ENCODE measurements around the gene NAPB. TPM values are rescaled to one million over a fixed set of nuclear protein-coding genes. Genes with fewer than 3 reads are reported as not detected.

NAPB gene
- total and polyA plus RNA-seq, 7 donors, result 3.9 to 22.9 (median 14.4) TPM

GRCh38 chr20:23369072-23369823 is 52.0 kb downstream of the NAPB start:
- DNase-seq, result no peak
- Histone ChIP-seq H3K4me1 (peaks cover 0 to 24% (median 20%) of the 10 kb centered on the region in 4 donors), H3K27me3 (no peaks in the 10 kb centered on the region), H3K27ac (no peak overlapping the region), H3K9me3 (no peaks in the 10 kb centered on the region), H3K36me3 (peaks cover 14 to 74% (median 39%) of the 10 kb centered on the region in 4 donors), H3K4me3 (no peak overlapping the region)
- intact Hi-C loops (cut with DNase I), result no loop called here
- TF ChIP-seq, protein P1, sequence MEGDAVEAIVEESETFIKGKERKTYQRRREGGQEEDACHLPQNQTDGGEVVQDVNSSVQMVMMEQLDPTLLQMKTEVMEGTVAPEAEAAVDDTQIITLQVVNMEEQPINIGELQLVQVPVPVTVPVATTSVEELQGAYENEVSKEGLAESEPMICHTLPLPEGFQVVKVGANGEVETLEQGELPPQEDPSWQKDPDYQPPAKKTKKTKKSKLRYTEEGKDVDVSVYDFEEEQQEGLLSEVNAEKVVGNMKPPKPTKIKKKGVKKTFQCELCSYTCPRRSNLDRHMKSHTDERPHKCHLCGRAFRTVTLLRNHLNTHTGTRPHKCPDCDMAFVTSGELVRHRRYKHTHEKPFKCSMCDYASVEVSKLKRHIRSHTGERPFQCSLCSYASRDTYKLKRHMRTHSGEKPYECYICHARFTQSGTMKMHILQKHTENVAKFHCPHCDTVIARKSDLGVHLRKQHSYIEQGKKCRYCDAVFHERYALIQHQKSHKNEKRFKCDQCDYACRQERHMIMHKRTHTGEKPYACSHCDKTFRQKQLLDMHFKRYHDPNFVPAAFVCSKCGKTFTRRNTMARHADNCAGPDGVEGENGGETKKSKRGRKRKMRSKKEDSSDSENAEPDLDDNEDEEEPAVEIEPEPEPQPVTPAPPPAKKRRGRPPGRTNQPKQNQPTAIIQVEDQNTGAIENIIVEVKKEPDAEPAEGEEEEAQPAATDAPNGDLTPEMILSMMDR (IDR thresholded peaks at IDR 0.05), result no peak
- TF ChIP-seq POLR2AphosphoS5 (IDR thresholded peaks at IDR 0.05) (no peak), EP300 (IDR thresholded peaks at IDR 0.05) (no peak), POLR2A (IDR thresholded peaks at IDR 0.05) (no peak)
- WGBS, 2 donors, result 94 to 97% methylated on average over 14 of the region's 14 CpGs

- no peaks in the 10 kb centered on the region for H3K27me3 ChIP-seq
- no peak overlapping the region for H3K27ac ChIP-seq
- 95 to 98% methylated on average over 2 of the region's 2 CpGs for whole genome bisulfite sequencing, 2 donors
- no peaks in the 10 kb centered on the region for H3K9me3 ChIP-seq
- no peak for DNase-seq
- H3K36me3 ChIP-seq, result peaks cover 14 to 66% (median 39%) of the 10 kb centered on the region in 4 donors
- no peak for TF ChIP-seq EP300 (IDR thresholded peaks at IDR 0.05)
- no peak for TF ChIP-seq POLR2AphosphoS5 (IDR thresholded peaks at IDR 0.05)
- TF ChIP-seq POLR2A (IDR thresholded peaks at IDR 0.05), result no peak
- TF ChIP-seq, protein P1 (IDR thresholded peaks at IDR 0.05), result no peak
- H3K4me3 ChIP-seq, result no peak overlapping the region
- intact Hi-C loops (cut with DNase I), result no loop called here
- peaks cover 0 to 27% (median 23%) of the 10 kb centered on the region in 4 donors for H3K4me1 ChIP-seq
Observed at GRCh38 chr20:23368316-23369071, 52.8 kb downstream of the NAPB start.

GRCh38 chr20:23367770-23368169 is 53.5 kb downstream of the NAPB start:
- Histone ChIP-seq H3K4me3 (no peak overlapping the region), H3K27ac (no peak overlapping the region), H3K27me3 (no peaks in the 10 kb centered on the region), H3K36me3 (peaks cover 14 to 59% (median 37%) of the 10 kb centered on the region in 4 donors), H3K9me3 (no peaks in the 10 kb centered on the region), H3K4me1 (peaks cover 0 to 34% (median 30%) of the 10 kb centered on the region in 4 donors)
- no peak for DNase-seq
- TF ChIP-seq POLR2A (IDR thresholded peaks at IDR 0.05) (no peak), POLR2AphosphoS5 (IDR thresholded peaks at IDR 0.05) (no peak), EP300 (IDR thresholded peaks at IDR 0.05) (no peak)
- TF ChIP-seq, protein P1 (IDR thresholded peaks at IDR 0.05), result no peak
- intact Hi-C loops (cut with DNase I), result no loop called here

DNA sequence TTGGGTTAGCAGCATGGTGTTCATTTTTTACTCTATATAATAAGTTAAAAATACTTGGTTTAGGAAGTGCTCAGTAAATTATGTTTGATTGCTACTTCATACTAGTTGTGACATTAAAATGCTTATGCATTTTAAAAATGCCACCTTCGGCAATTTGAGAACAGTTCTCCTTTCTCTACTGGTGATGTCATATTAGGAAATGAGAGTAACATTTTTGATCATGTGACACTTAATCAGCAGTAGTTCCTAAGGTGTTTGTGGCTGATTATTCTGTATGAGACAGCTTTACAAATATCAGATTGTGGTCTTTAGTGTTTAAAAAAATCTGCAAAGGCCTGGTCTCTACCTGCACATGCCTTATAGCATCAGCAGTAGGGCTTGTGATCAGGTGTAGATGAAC is 54.9 kb downstream of the NAPB start:
- DNase-seq, result no peak
- Histone ChIP-seq H3K36me3 (peaks cover 10 to 45% (median 29%) of the 10 kb centered on the region in 4 donors), H3K4me1 (peaks cover 0 to 40% (median 32%) of the 10 kb centered on the region in 4 donors), H3K27me3 (no peaks in the 10 kb centered on the region), H3K4me3 (no peak overlapping the region), H3K9me3 (no peaks in the 10 kb centered on the region), H3K27ac (peak overlapping the region in 1 of 4 donors; percentile 2)
- TF ChIP-seq, protein P1 (IDR thresholded peaks at IDR 0.05), result no peak
- TF ChIP-seq EP300 (IDR thresholded peaks at IDR 0.05) (no peak), POLR2A (IDR thresholded peaks at IDR 0.05) (no peak), POLR2AphosphoS5 (IDR thresholded peaks at IDR 0.05) (no peak)
- 26 to 77% methylated on average over 1 of the region's 1 CpG for WGBS, 2 donors
- intact Hi-C loops (cut with DNase I), result no loop called here

Measured in sigmoid colon (tissue), 7 donors.